A673 (cell line): ENCODE data around the gene VSTM2L. TPM values are rescaled to one million over a fixed set of nuclear protein-coding genes. Genes with fewer than 3 reads are reported as not detected.

Source experiments
- BruUV-seq: library from RNA; stranded (reverse); fragments of 400-500 nt; replicated peaks from 2 replicates; lab custom pipeline; 2021; lab: Mats Ljungman, UMichigan
- CTCF ChIA-PET: fragments of 300-600 bp; sonication (Branson Sonifier 250); formaldehyde crosslinking; loops from one replicate; lab custom pipeline; 2022; ENCODE audit warnings: antibody characterized with exemption; lab: Charles Lee
- POLR2A ChIA-PET: fragments of 300-600 bp; sonication (Branson Sonifier 250); formaldehyde crosslinking; loops from one replicate; lab custom pipeline; 2022; ENCODE audit warnings: antibody characterized with exemption; ENCODE audit not compliant: low non-redundant PET; lab: Charles Lee
- DNase-seq: peaks from one replicate; pipeline ENCODE4 v3.0.0-alpha.2; 2015; ENCODE audit warnings: low spot score
- H3K27ac ChIP-seq: fragments of 200-600 bp; sonication (generic); 2 replicates; pipeline ENCODE4 v1.5.1; 2016; ENCODE audit warnings: mixed run types, low read depth, mild to moderate bottlenecking, mixed read lengths, antibody characterized with exemption, low read length; ENCODE audit not compliant: poor library complexity, severe bottlenecking
- H3K27me3 ChIP-seq: fragments of 200-600 bp; sonication (generic); replicated peaks from 2 replicates; pipeline ENCODE4 v1.6.1; 2017; ENCODE audit warnings: mixed run types, low read depth, mild to moderate bottlenecking, mixed read lengths, antibody characterized with exemption, low read length; ENCODE audit not compliant: insufficient read depth, poor library complexity
- H3K36me3 ChIP-seq: fragments of 200-600 bp; sonication (generic); 2 replicates; pipeline ENCODE4 v1.6.1; 2016; ENCODE audit warnings: mixed run types, mild to moderate bottlenecking, mixed read lengths, antibody characterized with exemption, low read length; ENCODE audit not compliant: insufficient read depth, poor library complexity, severe bottlenecking
- H3K4me1 ChIP-seq: fragments of 200-600 bp; sonication (generic); 2 replicates; pipeline ENCODE4 v1.6.1; 2017; ENCODE audit warnings: mixed run types, mild to moderate bottlenecking, mixed read lengths, antibody characterized with exemption, low read length; ENCODE audit not compliant: insufficient read depth, poor library complexity, severe bottlenecking
- H3K4me3 ChIP-seq: fragments of 200-600 bp; sonication (generic); 2 replicates; pipeline ENCODE4 v1.5.1; 2016; ENCODE audit warnings: low read depth, mixed run types, mild to moderate bottlenecking, mixed read lengths, low read length; ENCODE audit not compliant: poor library complexity, severe bottlenecking
- H3K9me3 ChIP-seq: fragments of 200-600 bp; sonication (generic); 2 replicates; pipeline ENCODE4 v1.6.1; 2016; ENCODE audit warnings: mixed run types, low read depth, mild to moderate bottlenecking, mixed read lengths, antibody characterized with exemption, low read length; ENCODE audit not compliant: poor library complexity, severe bottlenecking
- EZH2 ChIP-seq: fragments of 200-600 bp; sonication (generic); IDR thresholded peaks from 2 replicates; pipeline ENCODE4 v1.6.1; 2017; ENCODE audit warnings: borderline replicate concordance, low read depth, mild to moderate bottlenecking, mixed read lengths, antibody characterized with exemption, low read length; ENCODE audit not compliant: poor library complexity, severe bottlenecking
- intact Hi-C: fragments of 100-400 bp; cut with micrococcal nuclease; formaldehyde crosslinking; loops from one replicate; pipeline ENCODE4 v1.10.0; 2022; ENCODE audit not compliant: unreplicated experiment
- total RNA-seq: library from RNA; stranded (reverse); gene quantifications from 2 replicates; pipeline ENCODE4 v1.2.3, GENCODE V29; 2021
- TF ChIP-seq, protein P1 (sequence below): fragments of 300-800, 200-600 bp; sonication (generic); conservative IDR thresholded peaks from 2 replicates; pipeline ENCODE4 v1.5.1; 2017; ENCODE audit warnings: low read depth, mild to moderate bottlenecking, antibody characterized with exemption, low read length, moderate library complexity, mixed read lengths

Gene VSTM2L
- total RNA-seq, 1 experiment from 2014 or later, result 23.3 TPM

DNA sequence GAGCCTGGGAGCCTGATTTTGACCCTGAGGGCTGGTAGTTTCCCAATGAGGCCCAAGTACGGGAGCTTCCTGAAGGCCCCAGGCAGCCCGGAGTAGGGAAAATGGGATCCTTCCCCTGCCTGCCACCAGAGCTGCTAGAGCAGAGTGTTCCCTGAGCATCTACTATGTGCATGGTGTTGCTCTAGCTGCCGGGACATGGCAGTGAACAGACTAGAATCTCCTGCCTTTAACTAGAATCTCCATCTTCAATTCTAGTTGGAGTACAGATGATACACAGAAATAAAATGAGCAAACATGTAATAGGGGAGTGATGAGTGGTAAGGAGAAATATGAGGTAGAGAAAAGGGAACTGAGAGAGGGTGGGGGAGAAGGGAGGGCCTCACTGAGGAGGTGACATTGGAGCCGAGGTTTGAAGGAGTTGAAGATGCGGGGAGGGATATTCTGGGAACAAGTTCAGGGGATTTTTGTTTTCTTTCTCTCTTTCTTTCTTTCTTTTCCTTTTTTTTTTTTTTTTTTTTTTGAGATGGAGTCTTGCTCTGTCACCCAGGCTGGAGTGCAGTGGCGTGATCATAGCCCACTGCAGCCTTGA, 18.5 kb downstream of the VSTM2L start:
- POLR2A ChIA-PET, result no interaction called here
- H3K4me3 ChIP-seq, result no peak overlapping the region
- H3K27ac ChIP-seq, result no peak overlapping the region
- TF ChIP-seq EZH2, result no peak
- no TSS peak for BruUV-seq
- intact Hi-C loops, result no loop called here
- no peaks in the 10 kb centered on the region for H3K9me3 ChIP-seq
- no peak for DNase-seq
- CTCF ChIA-PET, result no interaction called here
- peaks cover 43% of the 10 kb centered on the region for H3K4me1 ChIP-seq
- H3K27me3 ChIP-seq, result no peaks in the 10 kb centered on the region
- no peaks in the 10 kb centered on the region for H3K36me3 ChIP-seq

DNA sequence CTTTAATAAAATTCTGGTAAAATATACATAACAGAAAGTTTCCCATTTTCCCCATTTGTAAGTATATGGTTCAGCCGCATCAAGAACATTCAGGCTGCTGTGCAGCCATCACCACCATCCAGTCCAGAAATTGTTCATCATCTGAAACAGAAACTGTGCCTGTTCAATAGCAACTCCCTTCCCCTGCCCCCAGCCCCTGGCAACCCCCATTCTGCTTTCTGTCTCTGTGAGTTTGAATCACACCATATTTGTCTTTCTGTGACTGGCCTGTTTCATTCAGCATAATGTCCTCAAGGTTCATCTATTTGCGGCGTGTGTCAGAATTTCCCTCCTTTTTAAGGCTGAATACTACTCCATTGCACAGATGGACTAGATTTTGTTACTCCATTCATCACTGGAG, 19.1 kb downstream of the VSTM2L start:
- H3K27me3 ChIP-seq, result no peaks in the 10 kb centered on the region
- H3K9me3 ChIP-seq, result no peaks in the 10 kb centered on the region
- H3K4me1 ChIP-seq, result peaks cover 37% of the 10 kb centered on the region
- no peak overlapping the region for H3K27ac ChIP-seq
- no peak overlapping the region for H3K4me3 ChIP-seq
- no peaks in the 10 kb centered on the region for H3K36me3 ChIP-seq
- POLR2A ChIA-PET, result no interaction called here
- DNase-seq, result no peak
- CTCF ChIA-PET, result no interaction called here
- no TSS peak for BruUV-seq
- intact Hi-C loops, result no loop called here
- TF ChIP-seq, protein P1, sequence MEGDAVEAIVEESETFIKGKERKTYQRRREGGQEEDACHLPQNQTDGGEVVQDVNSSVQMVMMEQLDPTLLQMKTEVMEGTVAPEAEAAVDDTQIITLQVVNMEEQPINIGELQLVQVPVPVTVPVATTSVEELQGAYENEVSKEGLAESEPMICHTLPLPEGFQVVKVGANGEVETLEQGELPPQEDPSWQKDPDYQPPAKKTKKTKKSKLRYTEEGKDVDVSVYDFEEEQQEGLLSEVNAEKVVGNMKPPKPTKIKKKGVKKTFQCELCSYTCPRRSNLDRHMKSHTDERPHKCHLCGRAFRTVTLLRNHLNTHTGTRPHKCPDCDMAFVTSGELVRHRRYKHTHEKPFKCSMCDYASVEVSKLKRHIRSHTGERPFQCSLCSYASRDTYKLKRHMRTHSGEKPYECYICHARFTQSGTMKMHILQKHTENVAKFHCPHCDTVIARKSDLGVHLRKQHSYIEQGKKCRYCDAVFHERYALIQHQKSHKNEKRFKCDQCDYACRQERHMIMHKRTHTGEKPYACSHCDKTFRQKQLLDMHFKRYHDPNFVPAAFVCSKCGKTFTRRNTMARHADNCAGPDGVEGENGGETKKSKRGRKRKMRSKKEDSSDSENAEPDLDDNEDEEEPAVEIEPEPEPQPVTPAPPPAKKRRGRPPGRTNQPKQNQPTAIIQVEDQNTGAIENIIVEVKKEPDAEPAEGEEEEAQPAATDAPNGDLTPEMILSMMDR, result no peak
- no peak for TF ChIP-seq EZH2

DNA sequence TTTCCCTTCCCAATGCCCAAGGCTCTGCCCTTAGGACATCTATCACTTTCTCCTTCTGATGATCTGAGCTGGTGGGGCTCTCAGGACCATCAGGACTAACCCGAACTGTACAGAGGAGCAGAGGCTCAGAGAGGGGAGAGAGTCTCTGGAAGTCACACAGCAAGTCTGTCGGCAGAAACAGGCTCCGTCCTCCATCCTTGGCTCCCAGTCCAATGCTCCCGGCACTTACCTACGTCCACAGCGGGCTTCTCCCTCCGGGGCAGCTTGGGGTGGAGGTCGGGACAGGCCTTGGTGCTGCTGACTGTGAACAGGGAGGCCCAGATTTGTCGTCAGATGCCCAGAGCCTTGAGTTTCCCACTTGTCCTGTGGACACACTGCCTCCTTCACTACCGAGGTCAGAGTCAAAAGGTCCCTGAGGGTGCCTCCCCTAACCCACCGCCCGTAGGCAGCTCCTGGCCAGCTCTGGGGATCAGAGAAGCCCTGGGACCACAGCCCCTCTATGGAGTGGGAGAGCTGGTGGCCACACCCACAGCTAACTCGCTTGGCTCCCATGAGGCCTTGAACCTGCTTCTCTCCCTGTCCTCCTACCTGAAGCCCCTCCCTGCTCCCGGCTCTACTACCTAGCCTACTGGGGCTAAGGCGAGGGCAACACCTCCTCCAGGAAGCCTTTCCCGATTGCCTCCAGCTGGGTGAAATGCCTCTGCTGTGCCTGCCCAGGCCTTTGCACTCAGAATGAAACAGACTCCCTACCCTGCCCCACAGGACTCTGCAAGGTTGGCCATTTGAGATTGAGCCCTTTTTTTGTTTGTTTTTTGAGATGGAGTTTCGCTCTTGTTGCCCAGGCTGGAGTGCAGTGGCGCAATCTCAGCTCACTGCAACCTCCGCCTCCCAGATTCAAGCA, 22.6 kb downstream of the VSTM2L start:
- H3K27ac ChIP-seq, result no peak overlapping the region
- peaks cover 7% of the 10 kb centered on the region for H3K4me1 ChIP-seq
- CTCF ChIA-PET, result no interaction called here
- no peaks in the 10 kb centered on the region for H3K36me3 ChIP-seq
- no peak for TF ChIP-seq EZH2
- TF ChIP-seq, protein P1, result no peak
- no TSS peak for BruUV-seq
- no peaks in the 10 kb centered on the region for H3K27me3 ChIP-seq
- no peak overlapping the region for H3K4me3 ChIP-seq
- POLR2A ChIA-PET, result no interaction called here
- no peak for DNase-seq
- intact Hi-C loops, result no loop called here
- no peaks in the 10 kb centered on the region for H3K9me3 ChIP-seq

DNA sequence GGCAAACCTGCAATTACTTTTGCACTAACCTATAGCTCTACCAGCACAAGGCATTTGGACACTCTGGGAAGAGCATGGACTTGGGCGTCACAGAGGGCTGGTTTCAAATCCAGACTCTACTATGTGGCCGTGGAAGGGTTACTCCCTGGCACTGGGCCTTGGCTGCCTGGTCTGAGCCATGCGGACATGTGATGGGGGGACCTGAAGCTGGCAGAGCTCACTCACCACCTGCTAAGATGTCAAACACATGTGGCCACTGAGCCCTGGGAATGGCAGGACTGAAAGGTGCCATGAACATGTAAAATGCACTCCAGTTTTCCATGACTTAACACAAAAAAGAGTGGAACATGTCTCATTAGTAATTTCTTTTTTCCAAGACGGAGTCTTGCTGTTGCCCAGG, 23.7 kb downstream of the VSTM2L start:
- DNase-seq, result no peak
- Histone ChIP-seq H3K4me3 (no peak overlapping the region), H3K36me3 (no peaks in the 10 kb centered on the region), H3K27me3 (no peaks in the 10 kb centered on the region), H3K27ac (no peak overlapping the region), H3K4me1 (no peaks in the 10 kb centered on the region), H3K9me3 (no peaks in the 10 kb centered on the region)
- intact Hi-C loops, result no loop called here
- CTCF ChIA-PET, result no interaction called here
- BruUV-seq, result no TSS peak
- no peak for TF ChIP-seq EZH2
- TF ChIP-seq, protein P1, result no peak
- POLR2A ChIA-PET, result no interaction called here
